H1 (cell line): ENCODE data around the gene GPLD1. TPM values are rescaled to one million over a fixed set of nuclear protein-coding genes. Genes with fewer than 3 reads are reported as not detected.
A peak's percentile ranks its signal among the peaks of the same experiment; 100 is the strongest.

Experiments used
- CTCF ChIA-PET: fragments of 300-600 bp; sonication (Branson Sonifier 250); formaldehyde crosslinking; loops from one replicate; lab custom pipeline; 2021; ENCODE audit not compliant: partially characterized antibody; lab: Charles Lee
- POLR2A ChIA-PET: fragments of 300-600 bp; sonication (Branson Sonifier 250); formaldehyde crosslinking; loops from one replicate; lab custom pipeline; 2021; ENCODE audit warnings: inconsistent platforms; ENCODE audit not compliant: partially characterized antibody; lab: Charles Lee
- DNase-seq, 2 experiments: peaks; one replicate each; pipeline versions ENCODE4 v3.0.0 to v3.0.0-alpha.2; 2010 to 2022; ENCODE audit warnings: low spot score in 2 of 2, low read depth in 1 of 2, mixed read lengths in 1 of 2
- FAIRE-seq: peaks from 2 replicates; lab custom pipeline; 2011; peaks lifted over from hg19 to GRCh38; lab: Jason Lieb, UNC
- H2AFZ ChIP-seq: 2 replicates; pipeline ENCODE4 v1.8.1; 2012; ENCODE audit warnings: low read length, inconsistent platforms
- H2AK5ac ChIP-seq: 2 replicates; pipeline ENCODE4 v1.6.1; 2013; ENCODE audit warnings: low read depth, low read length
- H2BK120ac ChIP-seq: replicated peaks from 2 replicates; pipeline ENCODE3; 2013; ENCODE audit warnings: low read depth, low read length, inconsistent platforms
- H2BK12ac ChIP-seq: 2 replicates; pipeline ENCODE4 v1.6.1; 2013; ENCODE audit warnings: low read depth, low read length
- H2BK15ac ChIP-seq: 2 replicates; pipeline ENCODE4 v1.6.1; 2013; ENCODE audit warnings: low read length
- H2BK20ac ChIP-seq: 2 replicates; pipeline ENCODE4 v1.6.1; 2013; ENCODE audit warnings: low read length
- H2BK5ac ChIP-seq: 2 replicates; pipeline ENCODE4 v1.6.1; 2013; ENCODE audit warnings: low read depth, low read length
- H3K14ac ChIP-seq: 2 replicates; pipeline ENCODE4 v1.6.1; 2013; ENCODE audit warnings: inconsistent platforms; ENCODE audit not compliant: insufficient read length
- H3K18ac ChIP-seq: 2 replicates; pipeline ENCODE4 v1.6.1; 2013; ENCODE audit warnings: low read length; ENCODE audit errors: extremely low read depth
- H3K23ac ChIP-seq: 2 replicates; pipeline ENCODE4 v1.6.1; 2013; ENCODE audit warnings: inconsistent platforms; ENCODE audit not compliant: insufficient read length
- H3K23me2 ChIP-seq: 2 replicates; pipeline ENCODE4 v1.6.1; 2013; ENCODE audit warnings: low read depth, low read length
- H3K27ac ChIP-seq: 2 replicates; pipeline ENCODE4 v1.6.1; 2011; ENCODE audit warnings: low read depth, low read length, inconsistent platforms
- H3K27me3 ChIP-seq, 4 experiments: replicated peaks in 1 of 4; 1 replicate in 1 of 4; 2 replicates in 3 of 4; pipeline versions ENCODE4 v1.6.1 to v1.8.1; 2011 to 2013; ENCODE audit warnings: low read length in 3 of 4, mild to moderate bottlenecking in 3 of 4, inconsistent platforms in 2 of 4, mixed read lengths in 2 of 4, moderate library complexity in 1 of 4; ENCODE audit not compliant: control insufficient read depth in 3 of 4, insufficient read depth in 3 of 4; ENCODE audit errors: extremely low read depth in 1 of 4
- H3K36me3 ChIP-seq, 4 experiments: 2 replicates each; pipeline versions ENCODE4 v1.6.1 to v1.8.1; 2011 to 2013; ENCODE audit warnings: mild to moderate bottlenecking in 4 of 4, low read length in 3 of 4, moderate library complexity in 2 of 4, control low read depth in 1 of 4, inconsistent platforms in 1 of 4; ENCODE audit not compliant: insufficient read depth in 4 of 4, control insufficient read depth in 2 of 4
- H3K4ac ChIP-seq: replicated peaks from 2 replicates; pipeline ENCODE3; 2013; ENCODE audit warnings: low read length, low read depth, mixed read lengths, inconsistent platforms; ENCODE audit not compliant: insufficient read length
- H3K4me1 ChIP-seq, 4 experiments: replicated peaks in 1 of 4; 1 replicate in 1 of 4; 2 replicates in 3 of 4; pipeline versions ENCODE4 v1.6.1 to v1.8.1; 2011 to 2013; ENCODE audit warnings: low read length in 3 of 4, inconsistent platforms in 2 of 4, mixed read lengths in 1 of 4; ENCODE audit not compliant: insufficient read depth in 4 of 4, control insufficient read depth in 3 of 4
- H3K4me2 ChIP-seq, 2 experiments: 2 replicates each; pipeline versions ENCODE4 v1.6.1 to v1.8.1; 2011 to 2013; ENCODE audit warnings: low read depth in 2 of 2, low read length in 2 of 2, control low read depth in 1 of 2, inconsistent platforms in 1 of 2, mild to moderate bottlenecking in 1 of 2; ENCODE audit not compliant: insufficient read depth in 1 of 2
- H3K4me3 ChIP-seq, 4 experiments: fragments of 200-600, 300-600 bp in 1 of 4; sonication (generic), shearing (Covaris generic), sonication (Bioruptor Twin) in 1 of 4; 2 replicates each; pipeline versions ENCODE4 v1.5.1 to v1.8.1; 2011 to 2016; ENCODE audit warnings: low read length in 4 of 4, low read depth in 3 of 4, control low read depth in 2 of 4, inconsistent platforms in 2 of 4, mild to moderate bottlenecking in 2 of 4, mixed read lengths in 1 of 4, moderate library complexity in 1 of 4; ENCODE audit not compliant: insufficient read depth in 2 of 4; ENCODE audit errors: extremely low read depth in 1 of 4
- H3K56ac ChIP-seq: replicated peaks from 2 replicates; pipeline ENCODE3; 2013; ENCODE audit warnings: low read depth, mild to moderate bottlenecking, mixed read lengths, low read length, inconsistent platforms; ENCODE audit not compliant: insufficient read length
- H3K79me1 ChIP-seq: 2 replicates; pipeline ENCODE4 v1.6.1; 2013; ENCODE audit warnings: low read depth, low read length, control low read depth
- H3K79me2 ChIP-seq, 2 experiments: 2 replicates each; pipeline versions ENCODE4 v1.6.1 to v1.8.1; 2012 to 2013; ENCODE audit warnings: low read length in 2 of 2, mild to moderate bottlenecking in 2 of 2, inconsistent platforms in 1 of 2; ENCODE audit not compliant: insufficient read depth in 2 of 2, control insufficient read depth in 1 of 2
- H3K9ac ChIP-seq, 4 experiments: replicated peaks in 1 of 4; 1 replicate in 1 of 4; 2 replicates in 3 of 4; pipeline versions ENCODE4 v1.6.1 to v1.8.1; 2011 to 2013; ENCODE audit warnings: low read depth in 3 of 4, low read length in 3 of 4, control low read depth in 2 of 4, mild to moderate bottlenecking in 2 of 4, moderate library complexity in 2 of 4, inconsistent platforms in 1 of 4; ENCODE audit errors: extremely low read depth in 1 of 4
- H3K9me3 ChIP-seq, 2 experiments: 2 replicates each; pipeline versions ENCODE4 v1.6.1 to v1.8.1; 2012 to 2013; ENCODE audit warnings: mild to moderate bottlenecking in 2 of 2, moderate library complexity in 2 of 2, control low read depth in 1 of 2, inconsistent platforms in 1 of 2, low read depth in 1 of 2, low read length in 1 of 2, mixed read lengths in 1 of 2; ENCODE audit not compliant: insufficient read depth in 2 of 2
- H4K20me1 ChIP-seq, 2 experiments: replicated peaks in 1 of 2; 2 replicates each; pipeline versions ENCODE3 to v1.8.1; 2011 to 2013; ENCODE audit warnings: inconsistent platforms in 2 of 2, low read length in 2 of 2, mild to moderate bottlenecking in 1 of 2; ENCODE audit not compliant: insufficient read depth in 2 of 2, control insufficient read depth in 1 of 2
- H4K5ac ChIP-seq: 2 replicates; pipeline ENCODE4 v1.6.1; 2013; ENCODE audit warnings: low read length, low read depth, mixed read lengths, inconsistent platforms; ENCODE audit not compliant: insufficient read length
- H4K8ac ChIP-seq: 2 replicates; pipeline ENCODE4 v1.8.0; 2013; ENCODE audit warnings: mild to moderate bottlenecking, moderate library complexity, low read length, inconsistent platforms; ENCODE audit not compliant: insufficient read depth; ENCODE audit errors: extremely low read depth
- H4K91ac ChIP-seq: replicated peaks from 2 replicates; pipeline ENCODE3; 2013; ENCODE audit warnings: low read length, mixed read lengths, inconsistent platforms; ENCODE audit not compliant: insufficient read length
- ATF2 ChIP-seq: IDR thresholded peaks from 2 replicates; pipeline ENCODE4 v1.6.1; 2012; ENCODE audit warnings: low read length, inconsistent platforms
- CBX5 ChIP-seq: fragments of 300-800, 300-1000 bp; sonication (generic); IDR thresholded peaks from 2 replicates; pipeline ENCODE4 v1.7.1; 2016; ENCODE audit warnings: antibody characterized with exemption, low read length, low read depth
- KDM1A ChIP-seq: fragments of 200-600, 300-600 bp; sonication (generic); IDR thresholded peaks from 2 replicates; pipeline ENCODE4 v1.7.1; 2016; ENCODE audit warnings: mild to moderate bottlenecking, low read length, borderline replicate concordance
- RNF2 ChIP-seq: fragments of 200-900, 300-1000 bp; sonication (generic); IDR thresholded peaks from 2 replicates; pipeline ENCODE4 v1.7.1; 2016; ENCODE audit warnings: borderline replicate concordance, low read depth, mild to moderate bottlenecking, antibody characterized with exemption, low read length; ENCODE audit not compliant: poor library complexity, severe bottlenecking; ENCODE audit errors: missing control alignments
- SIRT6 ChIP-seq: IDR thresholded peaks from one replicate; pipeline ENCODE4 v1.7.1; 2012; ENCODE audit warnings: low read length, inconsistent platforms
- SP2 ChIP-seq: IDR thresholded peaks from 2 replicates; pipeline ENCODE4 v1.6.1; 2012; ENCODE audit warnings: mild to moderate bottlenecking, low read length, inconsistent platforms
- TAF7 ChIP-seq: optimal IDR thresholded peaks from 2 replicates; pipeline ENCODE3; 2011; ENCODE audit warnings: low read depth, mild to moderate bottlenecking, inconsistent platforms, low read length, moderate library complexity, borderline replicate concordance
- WGBS, 2 experiments: shearing (Covaris generic) in 1 of 2; methylation state at CpG; one replicate each; pipeline versions ENCODE4 v1.1.6 to v1.1.7; 2013 to 2015; ENCODE audit warnings: low lambda C conversion rate in 2 of 2, mixed read lengths in 2 of 2, inconsistent platforms in 1 of 2, low coverage in 1 of 2, missing lambda C conversion rate in 1 of 2; ENCODE audit not compliant: insufficient replicate concordance in 2 of 2, insufficient coverage in 1 of 2, insufficient read length in 1 of 2; ENCODE audit errors: extremely low coverage in 1 of 2, missing lambda C conversion rate in 1 of 2; 5-methylcytosine and 5-hydroxymethylcytosine counted together
- polyA plus RNA-seq, 7 experiments: library from polyadenylated mRNA; depleted of rRNA in 3 of 7; stranded (reverse) in 5 of 7; unstranded in 2 of 7; fragments of >200 nt in 5 of 7; fragments of 200-250 nt in 2 of 7; gene quantifications; 1 replicate in 5 of 7; 2 replicates in 1 of 7; 4 replicates in 1 of 7; pipeline versions ENCODE4 v1.2.1 to v1.2.3, GENCODE V29; 2011 to 2013; ENCODE audit warnings: missing spikeins in 2 of 7, mixed read lengths in 2 of 7
- total RNA-seq: library from RNA; stranded (reverse); fragmentation: NEBNext Ultra II Directional; extraction: Animal tissue kit (Norgen Biotek cat#: 25700); gene quantifications from 2 replicates; pipeline ENCODE4 v1.2.1, GENCODE V29; 2021

GPLD1 gene
- total and polyA plus RNA-seq, 2 of the 8 experiments (the other 6 are each of a cell fraction or from before 2014, with no cell fraction given), result 3.7 to 5.3 TPM

GRCh38 chr6:24403501-24403824 is 85.9 kb downstream of the GPLD1 start:
- Histone ChIP-seq H4K20me1 (peaks cover 0 to 4% of the 10 kb centered on the region in 2 experiments), H3K4me2 (peak overlapping the region; percentile 65 to 81), H4K91ac (no peak overlapping the region), H3K79me1 (no peaks in the 10 kb centered on the region), H3K27me3 (no peaks in the 10 kb centered on the region), H3K4ac (no peak overlapping the region), H3K23ac (no peak overlapping the region), H3K14ac (no peak overlapping the region), H4K5ac (peak overlapping the region; percentile 41), H3K56ac (no peak overlapping the region), H3K4me1 (peaks cover 5 to 21% (median 12%) of the 10 kb centered on the region in 4 experiments), H3K4me3 (peak overlapping the region; percentile 73 to 94 (median 86)), H2BK20ac (no peak overlapping the region), H2BK5ac (peak overlapping the region; percentile 90; the same call in 1 of the 2 replicates), H2BK15ac (no peak overlapping the region), H2AFZ (no peak overlapping the region), H3K9ac (peak overlapping the region; percentile 15 to 88 (median 85)), H3K79me2 (peaks cover 3 to 66% of the 10 kb centered on the region in 2 experiments; a peak in 3 of 4 replicates), H2AK5ac (no peak overlapping the region), H3K18ac (peak overlapping the region; percentile 96), H3K36me3 (peaks cover 0 to 39% (median 8%) of the 10 kb centered on the region in 4 experiments; a peak in 4 of 8 replicates), H3K9me3 (no peaks in the 10 kb centered on the region), H3K27ac (peak overlapping the region; percentile 80; the same call in 1 of the 2 replicates), H3K23me2 (peaks cover 2% of the 10 kb centered on the region; the same call in 1 of the 2 replicates), H2BK120ac (no peak overlapping the region), H4K8ac (no peak overlapping the region; the same call in 1 of the 2 replicates), H2BK12ac (no peak overlapping the region; the same call in 1 of the 2 replicates)
- ChIA-PET POLR2A (interaction anchor here (1.3 to 2.2 kb wide), 4 partner anchors 9 to 23 kb away, joined by 4 to 16 read pairs (median 6); no protein-coding TSS in a partner anchor), CTCF (no interaction called here)
- DNase-seq (no peak), FAIRE-seq (no peak)
- WGBS, 2 experiments, result 5% methylated on average over 12 of the region's 12 CpGs; no CpG with 5 or more reads in 1 of the 2 experiments
- TF ChIP-seq TAF7 (no peak), SP2 (no peak), CBX5 (no peak), ATF2 (no peak), RNF2 (no peak), KDM1A (peak; percentile 70; the same call in 1 of the 2 replicates), SIRT6 (no peak)
